Left ventricle myocardium superior (tissue), 1 donor: ENCODE results near the gene CHCHD6. TPM values are rescaled to one million over a fixed set of nuclear protein-coding genes. Genes with fewer than 3 reads are reported as not detected.
A peak's percentile ranks its signal among the peaks of the same experiment; 100 is the strongest.

Experiments
- ATAC-seq: fragments of 200-7000 bp; cut with Tn5 transposase; one replicate; pipeline ENCODE4 v1.9.1; 2020; ENCODE audit warnings: mild to moderate bottlenecking, moderate library complexity
- DNase-seq: peaks from one replicate; pipeline ENCODE4 v3.0.0-alpha.2; 2020
- intact Hi-C: fragments of 100-400 bp; cut with micrococcal nuclease; formaldehyde crosslinking; loops from one replicate; pipeline ENCODE4 v1.11.0; 2022
- total RNA-seq: library from RNA; stranded (reverse); fragmentation: NEBNext Ultra II Directional; extraction: Animal tissue kit (Norgen Biotek cat#: 25700); gene quantifications from one replicate; pipeline ENCODE4 v1.2.1, GENCODE V29; 2021
- donor health status: DM: no; HTN: yes; CAD: no; lungs with severe emphysema.

The CHCHD6 gene
- total RNA-seq, 1 donor from 2014 or later, result 10.1 TPM

DNA sequence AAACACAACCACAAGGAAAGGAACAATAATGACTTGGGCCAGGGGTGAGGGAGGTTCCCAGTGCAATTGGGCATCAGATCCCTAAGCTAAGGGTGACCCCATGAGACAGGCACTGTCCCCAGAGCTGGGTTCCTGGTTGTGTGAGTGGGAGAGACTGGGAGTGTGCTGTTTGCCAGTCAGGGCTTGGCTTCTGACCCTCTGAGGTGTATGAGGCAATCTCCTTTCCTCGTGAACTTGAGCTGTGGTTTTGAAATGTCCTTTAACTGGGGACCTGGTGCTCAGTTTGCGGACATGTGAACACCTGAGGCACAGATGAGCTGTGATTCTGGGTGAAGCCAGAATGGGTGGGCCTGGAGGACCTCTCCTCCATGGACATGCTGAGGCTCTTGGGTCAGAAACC lies 220.4 kb downstream of the CHCHD6 start:
- DNase-seq, result no peak
- intact Hi-C loops, result no loop called here
- no peak for ATAC-seq

DNA sequence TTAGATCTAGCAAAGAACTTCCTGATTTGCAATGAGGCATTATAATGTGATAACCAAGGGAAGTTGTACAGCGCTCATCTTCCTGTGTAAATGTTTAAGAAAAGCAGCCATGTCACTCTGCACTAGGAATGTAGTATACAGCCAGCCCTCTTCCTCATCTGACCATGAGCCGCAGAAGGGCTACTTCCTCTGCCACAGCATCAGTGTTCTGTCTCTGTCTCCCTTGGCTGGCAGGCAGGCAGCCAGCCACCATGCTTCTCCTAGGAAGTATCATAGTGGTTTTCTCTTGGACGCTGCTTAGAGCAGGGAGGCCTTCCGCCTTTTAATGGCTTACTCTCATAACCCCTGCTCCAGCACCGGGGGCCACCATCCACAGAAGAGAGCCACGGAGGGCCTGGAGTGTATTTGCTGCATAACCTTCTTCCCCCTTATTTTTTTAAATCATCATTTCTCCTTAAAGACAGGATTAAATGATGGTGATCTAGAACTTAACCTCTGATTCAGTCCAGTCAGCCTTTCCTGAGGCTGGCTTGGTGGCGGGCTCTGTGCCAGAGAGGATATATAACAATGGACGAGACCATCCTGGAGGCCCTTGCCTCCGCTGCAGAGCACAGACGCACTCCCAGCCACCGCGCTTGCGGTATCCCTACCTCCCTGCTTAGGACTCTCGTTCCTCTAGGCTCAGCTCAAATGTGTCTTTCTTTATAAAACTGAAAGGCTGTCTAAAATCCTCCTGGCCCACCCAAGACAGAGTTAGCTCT lies 221.6 kb downstream of the CHCHD6 start:
- intact Hi-C loops, result no loop called here
- DNase-seq (no peak), ATAC-seq (peak; percentile 26)

DNA sequence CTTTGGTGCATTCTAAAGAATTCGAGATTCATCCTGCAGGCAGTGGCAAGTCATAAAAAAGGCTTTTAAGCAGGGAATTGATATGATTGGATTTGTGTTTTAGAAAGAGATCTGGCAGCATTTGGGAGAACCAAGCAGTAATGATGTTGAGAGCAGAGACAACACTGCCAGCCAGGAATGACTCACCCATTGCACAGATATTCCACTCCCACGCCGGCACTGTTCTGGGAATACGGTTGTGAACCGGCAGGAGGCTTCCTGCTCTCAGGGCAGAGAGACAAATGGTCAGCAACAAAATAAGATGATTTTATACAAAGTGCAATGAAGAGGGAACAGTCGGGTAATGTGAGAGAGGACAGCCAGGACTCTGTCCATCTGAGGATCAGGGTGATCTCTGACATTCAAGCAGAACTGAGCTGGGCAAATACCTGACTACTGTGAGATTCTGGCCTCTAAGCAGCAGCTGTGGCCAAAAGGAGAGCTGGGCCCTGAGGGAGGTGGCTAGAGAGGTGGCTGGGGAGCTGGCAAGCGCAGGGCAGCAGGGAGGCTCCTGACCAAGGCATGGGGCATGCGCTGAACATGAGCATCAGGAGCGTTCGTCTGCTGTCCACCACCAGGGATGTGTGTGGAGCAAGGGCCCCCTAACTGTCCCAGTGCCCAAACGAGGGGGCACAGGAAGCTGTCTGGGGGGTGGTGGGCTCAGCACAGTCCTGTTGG lies 222.8 kb downstream of the CHCHD6 start:
- peak; percentile 90 for ATAC-seq
- DNase-seq, result peak; percentile 79
- intact Hi-C loops, result no loop called here

DNA sequence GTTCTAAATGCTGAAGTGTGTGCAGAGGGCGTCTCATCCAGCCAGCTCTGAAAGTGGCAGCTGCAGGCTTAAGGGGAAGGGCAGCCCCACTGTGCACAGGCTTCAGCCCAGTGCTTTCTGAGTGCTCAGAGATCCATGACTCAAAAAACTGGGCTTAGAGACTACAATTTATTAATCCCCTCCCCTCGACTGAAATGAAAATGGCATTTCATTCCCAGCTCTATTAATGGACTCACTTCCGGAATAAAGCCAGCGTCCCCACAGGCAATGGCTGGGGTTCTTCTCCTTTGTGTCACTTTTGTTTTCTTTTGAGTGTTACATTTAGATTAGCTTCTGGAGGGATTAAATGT lies 223.3 kb downstream of the CHCHD6 start:
- DNase-seq (no peak), ATAC-seq (peak; percentile 29)
- intact Hi-C loops, result no loop called here

DNA sequence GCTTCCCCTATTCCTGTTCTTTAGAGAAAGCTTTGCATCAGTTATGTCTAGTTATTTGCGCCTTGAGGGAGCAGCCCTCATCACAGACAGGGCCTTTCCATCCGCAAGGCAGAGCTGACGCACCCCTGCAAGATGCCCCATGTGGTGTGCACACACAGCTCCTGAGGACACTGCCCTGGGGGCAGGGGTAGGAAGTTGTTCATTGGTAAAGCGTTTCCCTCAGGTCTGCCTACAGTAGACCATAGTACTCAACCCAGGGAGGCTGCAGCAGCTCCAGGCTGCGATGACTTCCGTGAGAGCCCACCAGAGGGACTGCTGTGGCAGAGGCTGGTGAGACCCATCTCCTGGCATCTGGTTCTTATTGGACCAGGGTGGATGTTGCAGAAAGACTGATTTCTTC lies 223.8 kb downstream of the CHCHD6 start:
- ATAC-seq (no peak), DNase-seq (no peak)
- intact Hi-C loops, result no loop called here

DNA sequence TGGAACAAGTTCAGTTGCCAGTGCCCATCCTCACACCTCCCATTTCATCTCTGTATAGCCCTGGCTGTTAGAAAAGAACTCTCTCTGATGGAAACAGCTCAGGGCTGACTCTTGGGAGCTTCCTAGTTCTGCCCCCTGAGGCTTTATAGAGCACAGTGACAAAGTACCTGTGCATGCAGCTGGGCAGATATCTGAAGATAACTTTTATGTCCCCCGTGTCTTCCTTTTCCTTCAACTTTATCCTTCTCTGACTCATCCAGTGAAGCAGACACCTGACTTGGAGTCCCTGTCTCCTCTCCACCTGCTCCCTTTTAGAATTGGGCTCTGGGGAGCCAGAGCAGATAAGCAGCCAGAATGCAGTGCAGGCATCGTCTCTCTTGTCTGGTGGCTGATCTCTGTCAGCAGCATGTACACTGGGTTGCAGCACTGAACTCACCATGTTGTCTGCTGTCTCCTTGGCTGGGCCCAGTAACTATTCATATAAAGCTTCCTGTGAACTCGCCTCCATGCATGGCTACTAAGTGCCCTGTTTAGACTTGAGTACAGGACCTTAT lies 225.0 kb downstream of the CHCHD6 start:
- intact Hi-C loops, result no loop called here
- DNase-seq (no peak), ATAC-seq (no peak)

DNA sequence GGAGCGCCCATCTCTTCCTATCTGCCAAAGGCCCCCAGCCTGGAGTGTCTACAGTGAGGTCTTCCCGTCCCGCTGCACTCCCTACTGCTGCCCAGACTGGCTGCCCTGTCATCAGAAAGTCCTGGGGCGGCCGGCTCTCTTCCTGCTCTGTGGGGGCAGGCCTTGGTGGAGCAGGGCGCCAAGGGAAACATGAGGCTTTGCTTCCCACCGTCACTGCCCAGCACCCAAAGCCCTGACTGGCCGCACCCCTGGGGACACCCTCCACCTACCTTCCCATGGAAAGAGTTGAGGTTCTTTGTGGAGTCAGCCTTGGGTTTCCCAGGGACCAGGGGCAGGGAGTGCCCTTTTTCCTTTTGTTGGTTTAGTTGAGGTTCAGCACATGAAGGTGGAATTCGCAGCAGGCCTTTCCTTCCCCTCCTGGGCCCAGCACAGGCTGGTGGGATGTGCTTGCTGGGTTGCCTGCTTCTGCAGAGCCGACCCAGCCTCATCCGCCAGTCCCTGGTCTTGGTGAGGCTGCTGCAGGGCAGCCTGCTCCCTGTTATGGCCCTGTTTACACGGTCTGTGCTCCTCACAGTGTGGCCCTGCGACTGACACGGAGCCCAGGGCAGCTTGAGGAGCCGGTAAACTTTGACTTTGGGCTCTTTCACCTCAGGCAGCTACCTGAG lies 227.0 kb downstream of the CHCHD6 start:
- DNase-seq (no peak), ATAC-seq (no peak)
- intact Hi-C loops, result no loop called here

DNA sequence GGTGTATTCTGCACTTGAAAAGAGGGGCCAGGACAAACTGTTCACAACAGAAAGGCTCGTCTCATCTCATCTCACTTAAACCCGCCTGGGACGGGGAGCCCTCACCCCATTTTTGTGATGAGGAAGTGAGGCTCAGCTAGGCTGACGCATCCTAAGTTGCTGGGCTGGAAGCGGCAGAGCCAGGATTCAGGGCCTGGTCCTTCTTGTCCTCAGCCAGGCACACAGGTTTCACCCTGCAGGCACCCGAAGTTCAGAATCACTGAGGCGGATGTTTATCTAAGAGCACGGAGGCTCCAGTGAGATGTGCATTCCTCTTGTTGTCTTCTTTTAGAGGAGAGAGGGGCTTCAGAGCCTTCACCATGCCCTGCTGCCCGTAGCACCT lies 227.8 kb downstream of the CHCHD6 start:
- ATAC-seq (no peak), DNase-seq (no peak)
- intact Hi-C loops, result no loop called here

DNA sequence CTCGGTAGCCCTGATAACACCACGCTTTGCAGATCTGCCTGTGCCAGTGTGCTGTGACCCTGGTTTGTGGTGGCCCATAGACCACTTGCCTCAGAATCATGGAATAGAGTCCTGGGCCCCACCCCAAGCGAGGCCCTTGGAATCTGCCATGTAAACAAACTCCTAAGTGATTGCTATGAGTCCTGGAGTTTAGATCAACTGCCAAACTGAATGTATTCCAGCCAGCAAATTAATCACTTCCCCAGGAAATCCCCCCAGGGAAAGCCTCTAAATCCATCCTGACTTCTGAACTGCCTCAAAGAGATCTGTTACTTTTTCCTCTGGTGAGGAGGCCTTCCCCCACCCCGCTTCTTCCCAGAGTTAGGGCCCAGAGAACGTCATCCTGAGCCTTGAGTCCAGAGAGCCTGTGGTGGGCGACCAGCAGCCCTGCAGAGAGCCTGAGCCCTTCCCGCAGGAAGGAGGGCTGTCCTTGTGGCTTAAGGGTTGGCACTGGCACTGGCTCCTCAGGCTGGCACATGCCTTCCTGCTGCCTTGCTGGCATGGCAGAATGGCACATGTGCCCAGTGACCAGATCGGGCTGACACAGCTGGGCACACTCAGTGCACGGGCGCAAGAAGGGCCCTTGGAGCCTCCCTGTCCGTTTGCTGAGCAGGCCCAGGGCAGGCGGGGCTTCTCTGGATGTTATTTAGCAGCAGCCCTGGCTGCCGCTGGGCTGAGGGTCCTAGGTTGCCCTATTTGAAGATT lies 228.3 kb downstream of the CHCHD6 start:
- peak; percentile 63 for DNase-seq
- ATAC-seq, result peak; percentile 78
- intact Hi-C loops, result no loop called here

DNA sequence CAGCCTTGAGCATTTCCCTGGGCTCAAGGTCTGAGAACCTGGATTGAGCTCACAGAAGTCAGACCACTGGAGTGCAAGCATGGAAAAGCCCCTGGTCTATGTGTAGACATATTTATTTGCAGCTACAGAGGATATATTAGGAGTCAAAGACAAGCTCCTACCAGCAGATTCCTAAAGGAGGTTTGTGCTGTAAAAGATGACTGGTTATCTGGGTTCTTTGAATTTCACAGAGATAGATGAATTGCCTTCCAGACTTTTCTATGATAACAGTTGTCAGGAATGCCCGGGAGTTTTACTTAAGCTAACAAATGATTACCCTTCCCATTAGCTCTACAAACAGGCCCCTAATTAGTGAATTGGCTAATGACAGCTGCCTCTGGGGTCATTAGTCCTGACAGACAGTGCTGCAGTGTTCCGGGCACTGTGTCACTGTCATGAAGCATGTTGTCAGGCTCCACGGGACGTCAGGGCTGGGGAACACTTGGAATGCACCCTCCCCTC lies 230.0 kb downstream of the CHCHD6 start:
- no peak for ATAC-seq
- DNase-seq, result no peak
- intact Hi-C loops, result no loop called here

DNA sequence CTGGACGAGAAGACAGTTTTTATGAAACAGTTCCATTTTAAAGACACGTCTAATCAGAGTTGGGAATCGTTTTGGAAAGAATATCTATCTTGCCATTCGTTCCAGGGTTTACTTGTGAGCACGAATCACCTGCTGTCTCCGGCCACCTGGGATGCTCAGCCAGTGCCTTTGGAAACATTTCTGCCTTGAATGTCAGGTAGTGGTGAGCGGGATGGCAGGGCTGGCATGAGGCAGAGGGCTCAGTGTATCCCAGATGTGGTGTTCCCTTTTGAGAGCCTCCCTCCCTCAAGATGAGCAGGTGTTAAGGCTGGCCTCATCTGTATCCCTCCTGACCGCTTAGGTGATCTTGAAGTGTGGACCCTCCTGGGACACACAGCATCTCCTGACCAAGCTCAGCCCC lies 231.0 kb downstream of the CHCHD6 start:
- DNase-seq (no peak), ATAC-seq (no peak)
- intact Hi-C loops, result no loop called here

DNA sequence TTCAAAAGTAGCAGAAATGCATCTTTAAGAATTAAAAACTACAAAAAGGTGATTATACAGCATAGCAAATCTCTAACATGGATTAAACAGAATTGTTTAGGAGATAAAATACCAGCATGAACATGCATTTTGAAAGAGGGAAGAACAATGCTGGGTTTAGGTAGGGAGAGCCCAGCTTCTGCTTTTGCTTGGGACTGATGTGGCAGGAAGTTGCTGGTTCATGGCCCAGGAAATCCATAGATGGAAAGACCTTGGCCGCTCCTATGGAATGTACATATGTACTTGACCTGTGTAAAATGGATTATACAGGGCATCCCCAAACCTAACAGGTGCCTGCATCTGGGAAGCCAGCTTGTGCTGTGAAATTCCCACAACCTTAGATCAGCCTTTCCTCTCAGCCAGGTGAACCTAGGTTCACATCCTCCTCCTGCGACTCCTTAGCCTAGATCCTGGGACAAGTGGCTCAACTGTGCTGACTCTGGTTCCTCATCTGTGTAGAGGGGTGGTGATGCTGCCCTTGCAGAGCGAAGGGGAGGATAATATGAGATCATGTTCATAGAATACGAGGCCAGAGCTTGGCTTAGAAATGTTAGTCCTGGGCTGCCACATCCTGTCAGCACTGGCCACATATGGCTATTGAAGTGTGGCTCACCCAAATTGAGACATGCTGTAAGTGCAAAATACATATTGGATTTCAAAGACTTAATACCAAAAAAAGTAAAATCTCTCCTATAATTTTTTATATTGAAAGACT lies 231.9 kb downstream of the CHCHD6 start:
- DNase-seq (no peak), ATAC-seq (no peak)
- intact Hi-C loops, result no loop called here

DNA sequence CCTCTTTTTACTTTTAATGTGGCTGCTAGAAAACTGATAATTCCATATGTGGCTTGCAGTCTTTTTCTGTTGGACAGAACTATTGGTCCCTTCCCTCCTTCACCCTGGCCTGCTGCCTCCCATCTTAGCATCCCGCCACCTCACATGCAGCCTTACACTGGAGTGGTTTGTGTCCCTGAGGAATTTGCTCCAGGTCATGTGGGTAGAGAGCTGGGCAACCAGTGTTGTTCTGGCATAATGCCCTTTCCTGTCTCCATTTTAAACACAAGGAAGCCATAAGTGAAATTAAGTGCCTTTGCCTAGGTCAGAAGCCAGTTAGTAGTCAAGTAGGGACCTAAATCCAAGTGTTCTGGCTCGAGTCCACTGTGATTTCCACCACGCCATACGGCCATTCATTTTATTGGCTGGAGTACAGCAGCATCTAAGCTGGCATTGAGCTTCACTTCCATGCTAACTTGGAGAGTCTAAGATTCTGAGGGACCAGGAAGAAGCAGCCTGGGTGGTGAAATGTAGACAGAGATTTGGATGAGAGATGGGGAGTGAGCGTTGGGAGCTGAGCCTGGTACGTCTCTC lies 232.9 kb downstream of the CHCHD6 start:
- ATAC-seq (no peak), DNase-seq (no peak)
- intact Hi-C loops, result no loop called here

DNA sequence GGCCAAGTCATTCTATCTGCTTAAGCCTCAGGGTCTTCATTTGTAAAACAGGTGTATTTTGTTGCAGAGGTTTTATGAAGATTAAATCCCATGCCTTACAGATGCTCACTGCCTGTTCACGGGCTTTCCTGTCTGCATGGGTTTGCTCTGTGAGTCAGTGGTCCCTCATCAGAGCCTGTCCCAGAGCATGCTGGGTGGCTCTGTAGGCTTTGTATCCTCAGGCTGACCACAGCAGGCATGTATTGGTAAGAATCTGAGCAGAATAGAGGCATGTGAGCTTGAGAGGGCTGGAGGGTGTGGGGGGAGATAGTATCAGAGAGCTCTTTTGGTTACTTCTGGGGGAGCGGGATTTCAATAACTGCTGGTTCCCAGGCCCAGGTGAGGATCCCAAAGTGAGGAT lies 233.5 kb downstream of the CHCHD6 start:
- no peak for ATAC-seq
- intact Hi-C loops, result no loop called here

DNA sequence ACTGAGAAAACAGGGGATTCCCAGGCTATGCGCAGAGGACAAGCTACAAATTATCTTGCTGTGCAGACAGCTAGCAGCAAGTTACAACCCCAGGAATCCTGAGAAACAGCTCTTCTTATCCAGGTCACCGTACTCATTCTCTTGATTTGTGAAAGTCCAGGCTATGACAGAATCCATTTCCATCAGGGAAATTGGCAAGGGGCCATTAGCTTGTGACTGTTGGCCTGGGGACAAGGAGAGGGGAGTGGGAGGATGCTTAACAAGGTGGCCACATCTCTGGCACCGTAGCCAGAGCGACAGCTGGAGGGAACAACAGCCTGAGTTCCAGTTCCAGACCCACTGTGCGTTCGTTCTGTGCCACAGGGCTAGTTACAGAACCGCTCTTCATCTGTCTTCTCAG lies 233.9 kb downstream of the CHCHD6 start:
- DNase-seq, result peak; percentile 62
- intact Hi-C loops, result no loop called here
- peak; percentile 67 for ATAC-seq

More for the DNA sequence above, 233.5 kb downstream of the CHCHD6 start:
- no peak for DNase-seq

DNA sequence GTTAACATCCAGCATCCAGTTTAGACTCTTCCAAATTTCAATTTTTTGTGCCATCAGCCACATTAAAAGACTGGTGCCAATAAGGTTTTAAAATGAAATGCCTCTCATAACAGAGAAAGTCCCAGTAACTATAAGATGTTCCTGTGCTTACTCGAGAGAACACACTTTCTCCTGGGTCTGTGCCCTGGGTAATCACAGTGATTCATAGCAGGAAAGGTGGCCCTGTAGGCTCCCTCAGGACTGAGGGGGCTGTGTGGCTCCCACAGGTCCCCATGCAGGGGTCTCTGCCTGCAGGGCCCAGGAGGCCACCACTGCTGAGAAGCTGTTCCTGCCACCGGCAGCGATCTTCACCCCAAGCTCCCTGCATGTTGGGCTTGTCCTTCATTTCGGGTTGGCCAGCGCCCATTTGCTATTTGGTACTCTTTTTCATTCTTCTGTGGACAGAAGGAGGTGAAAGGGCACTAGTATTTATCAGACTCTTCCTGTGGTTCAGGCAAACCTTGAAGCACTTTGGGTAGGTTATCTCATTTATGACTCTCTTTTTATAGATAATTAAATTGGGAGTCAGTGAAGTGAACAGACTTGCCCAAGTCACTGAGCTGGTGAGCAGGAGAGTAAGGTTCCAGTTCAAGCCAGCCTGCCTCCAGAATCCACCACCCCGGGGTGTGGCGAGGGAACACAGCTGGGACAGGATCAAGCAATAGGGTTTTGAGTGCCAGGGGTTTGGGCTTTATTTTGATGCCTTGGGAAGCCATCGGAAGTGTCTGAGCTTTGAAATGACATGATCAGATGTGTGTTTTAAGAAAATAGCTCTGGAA lies 234.7 kb downstream of the CHCHD6 start:
- ATAC-seq (peak; percentile 33), DNase-seq (no peak)
- intact Hi-C loops, result no loop called here

DNA sequence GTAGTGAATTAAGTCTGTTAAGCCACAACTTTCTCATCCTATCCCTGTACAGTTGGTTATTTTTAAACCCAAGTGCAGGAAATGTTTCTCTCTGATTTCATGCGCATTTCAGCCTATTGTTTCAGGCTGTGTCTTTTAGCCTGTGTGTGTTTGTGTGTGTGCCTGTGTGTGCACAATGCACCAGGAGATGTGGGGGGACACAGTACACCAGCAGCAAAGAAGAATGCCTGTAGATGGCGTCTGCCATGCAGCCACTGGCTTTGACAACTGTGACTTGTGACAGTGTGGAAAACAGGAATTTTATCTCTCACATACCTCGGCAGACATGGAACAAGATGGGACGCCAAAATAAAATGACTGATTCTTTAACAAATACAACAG lies 235.3 kb downstream of the CHCHD6 start:
- ATAC-seq, result peak; percentile 47
- intact Hi-C loops, result no loop called here
- no peak for DNase-seq

DNA sequence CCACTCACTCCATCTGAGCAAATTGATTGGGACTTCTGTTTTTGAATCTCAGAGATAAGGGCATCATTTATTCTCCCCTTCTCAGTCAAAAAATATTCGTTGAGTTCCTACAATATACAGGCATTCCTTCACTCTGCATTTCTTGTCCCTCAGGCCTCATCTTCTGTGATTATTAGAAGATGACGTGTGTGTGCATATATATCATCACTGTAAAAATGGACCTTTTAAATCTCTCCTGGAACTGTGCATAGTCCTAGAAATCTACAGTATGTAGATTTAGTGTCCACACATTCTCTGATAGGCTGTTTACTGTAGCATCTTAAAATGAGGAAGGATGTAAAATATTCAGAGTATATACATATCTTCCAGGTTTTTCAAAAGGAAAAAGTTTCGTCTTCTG lies 235.7 kb downstream of the CHCHD6 start:
- intact Hi-C loops, result no loop called here
- no peak for DNase-seq
- no peak for ATAC-seq
